ENCODE results near the gene CMTM4.
A peak's percentile ranks its signal among the peaks of the same experiment; 100 is the strongest.
"Not testable (repeated sequence)": the region's sequence is repeated elsewhere in the genome, so short reads cannot be mapped to it uniquely, and the experiment has no call there.

Gene CMTM4

GRCh38 chr16:66592814-66593213, 103.7 kb downstream of the CMTM4 start:
- DNase-seq (ENCODE audit: low read depth in 2 of 2): no peak

DNA sequence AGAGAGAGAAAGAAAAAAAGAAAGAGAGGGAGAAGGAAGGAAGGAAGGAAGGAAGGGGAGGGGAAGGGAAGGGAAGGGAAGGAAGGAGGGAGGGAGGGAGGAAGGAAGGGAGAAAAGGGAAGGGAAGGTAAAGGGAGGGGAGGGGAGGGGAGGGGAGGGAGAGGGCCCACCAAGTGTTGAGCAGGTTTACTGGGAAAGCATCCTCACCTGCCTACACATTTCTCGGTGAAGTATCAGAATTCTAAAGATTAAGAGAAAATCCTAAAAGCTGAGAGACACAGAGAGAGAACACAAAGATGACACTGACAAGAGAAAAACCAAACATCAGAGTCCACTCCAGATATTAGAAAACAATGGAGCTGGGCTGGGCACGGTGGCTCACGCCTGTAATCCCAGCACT, 104.3 kb downstream of the CMTM4 start:
- DNase-seq (ENCODE audit: low read depth in 2 of 2): no peak

GRCh38 chr16:66591018-66591417, 105.5 kb downstream of the CMTM4 start:
- no peak for DNase-seq (ENCODE audit: low read depth in 2 of 2)

DNA sequence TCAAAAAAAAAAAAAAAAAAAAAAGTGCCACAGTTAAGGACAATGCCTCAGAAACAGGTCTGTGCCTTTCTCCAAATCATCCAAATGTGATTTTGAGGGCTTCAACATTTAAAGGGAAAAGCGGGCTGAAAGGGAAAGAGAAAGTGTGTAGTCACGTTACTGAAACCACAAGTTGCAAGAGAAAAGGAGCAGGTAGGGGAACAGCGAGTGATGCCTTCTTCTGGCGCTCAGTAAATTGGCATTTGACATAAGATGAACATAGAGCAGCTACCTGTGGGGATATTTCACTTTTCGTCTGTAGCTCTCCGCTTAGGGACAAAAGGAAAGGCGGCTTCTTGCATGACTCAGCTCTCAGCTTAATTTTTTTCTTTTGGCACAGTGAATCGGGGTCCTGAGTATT, 106.2 kb downstream of the CMTM4 start:
- DNase-seq (ENCODE audit: low read depth in 2 of 2): no peak

DNA sequence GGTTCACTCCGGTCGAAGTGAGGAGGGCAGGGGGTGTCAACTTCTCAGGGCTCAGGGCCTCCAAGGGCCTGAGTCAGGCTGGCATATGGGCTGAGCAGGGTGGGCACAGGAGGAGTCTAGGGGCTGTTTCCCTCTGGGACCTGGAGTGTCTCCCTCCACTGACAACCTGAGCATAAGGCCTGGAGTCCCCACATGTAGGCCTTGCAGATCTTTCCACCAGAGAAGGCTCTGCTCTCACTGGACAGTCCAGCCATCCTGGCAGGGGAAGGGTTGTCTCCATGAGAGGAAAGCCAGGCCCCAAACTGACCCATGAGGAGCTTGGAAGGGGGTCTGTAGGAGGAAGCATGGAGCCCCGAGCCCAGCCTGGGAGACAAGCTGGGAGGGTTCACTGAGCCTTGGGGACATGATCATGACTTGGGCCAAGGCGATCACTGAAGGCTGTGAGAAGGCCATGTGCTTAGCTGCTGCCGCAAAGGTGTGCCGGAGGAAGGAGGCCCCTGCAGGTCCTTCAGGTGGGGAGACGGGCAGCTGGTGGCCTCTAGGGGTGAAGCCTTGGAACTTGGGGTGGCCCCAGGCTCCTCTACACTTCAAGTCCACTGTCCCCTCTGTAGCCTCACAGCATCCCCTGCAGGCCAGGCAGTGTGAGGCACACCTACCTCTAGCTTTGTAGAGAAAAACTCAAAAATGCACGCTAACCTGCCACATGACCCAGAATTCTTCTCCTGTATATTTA, 107.4 kb downstream of the CMTM4 start:
- peak in 1 of 2 experiments; percentile 37 for DNase-seq (ENCODE audit: low read depth in 2 of 2)

GRCh38 chr16:66587881-66588600, 108.5 kb downstream of the CMTM4 start:
- DNase-seq (ENCODE audit: low read depth in 2 of 2): no peak

- no peak for DNase-seq (ENCODE audit: low read depth in 2 of 2)
Measured at GRCh38 chr16:66585481-66586239, 110.9 kb downstream of the CMTM4 start.

DNA sequence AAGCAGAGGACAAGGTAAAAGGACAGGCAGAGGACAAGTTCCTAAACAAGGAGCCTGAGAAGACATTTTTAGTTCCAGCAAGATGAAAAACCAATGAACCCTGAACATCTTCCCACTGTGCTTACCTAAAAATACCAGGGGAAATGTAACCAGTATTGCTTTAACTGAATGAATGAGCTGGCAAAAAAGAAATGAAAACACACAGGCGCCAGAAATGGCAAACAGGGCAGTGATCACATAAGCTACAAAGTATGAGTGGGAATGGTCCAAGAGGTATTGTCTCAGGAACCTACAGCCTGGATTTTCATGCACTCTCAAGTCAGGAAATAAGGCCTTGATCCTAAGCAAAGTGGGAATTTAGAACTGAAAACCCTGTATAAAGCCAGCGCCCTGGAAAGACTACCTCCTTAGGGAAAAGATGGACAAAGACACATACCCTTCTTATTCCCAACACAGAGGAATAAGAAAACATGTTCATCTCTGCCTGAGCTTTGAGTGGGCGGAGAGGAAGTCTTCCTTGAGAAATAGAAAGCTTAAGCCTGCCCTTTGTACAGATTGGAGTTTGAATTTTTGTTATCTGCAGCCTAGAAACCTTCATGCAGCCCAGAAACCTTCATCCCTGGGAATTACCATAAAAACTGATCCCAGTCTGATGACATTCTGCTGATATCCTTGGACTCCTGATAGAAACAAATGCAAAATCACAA, 115.1 kb downstream of the CMTM4 start:
- DNase-seq (ENCODE audit: low read depth in 2 of 2): no peak

DNA sequence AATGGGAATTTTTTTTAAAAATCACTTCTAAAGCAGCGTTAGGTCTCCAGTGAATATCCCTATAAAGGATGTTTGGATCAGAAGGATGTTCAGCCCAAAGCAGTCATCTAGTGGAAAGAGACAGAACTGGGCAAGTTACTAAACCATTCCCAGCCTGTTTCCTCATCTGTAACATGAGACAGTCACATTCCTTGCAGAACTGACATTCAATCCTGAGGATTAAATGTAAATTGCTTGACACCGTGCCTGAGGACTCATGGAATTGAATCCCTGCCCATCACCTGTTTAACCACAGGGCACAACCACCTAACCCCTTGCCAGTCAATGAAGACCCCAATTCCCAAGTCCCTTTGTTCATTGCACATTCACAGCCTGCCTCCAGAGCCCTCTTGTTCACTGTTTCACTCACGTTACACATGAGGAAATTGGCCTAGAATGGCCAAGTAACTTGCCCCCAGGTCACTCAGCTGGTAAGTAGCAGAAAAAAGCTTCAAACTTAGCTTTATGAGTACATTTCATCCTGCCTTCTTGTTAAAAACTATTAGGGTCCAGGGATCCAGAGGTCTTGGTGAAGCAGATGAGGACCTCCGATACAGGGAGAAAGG, 115.8 kb downstream of the CMTM4 start:
- DNase-seq (ENCODE audit: low read depth in 2 of 2): no peak

- no peak for DNase-seq (ENCODE audit: low read depth in 2 of 2)
Measured at GRCh38 chr16:66578651-66579531, 117.7 kb downstream of the CMTM4 start, which contains the start of gene CMTM2. TSS of gene CMTM2 (plus strand) at chr16:66579463. CDS start at chr16:66579608, 145 bp downstream.

GRCh38 chr16:66576296-66576695, 120.2 kb downstream of the CMTM4 start:
- no peak for DNase-seq (ENCODE audit: low read depth in 2 of 2)

DNA sequence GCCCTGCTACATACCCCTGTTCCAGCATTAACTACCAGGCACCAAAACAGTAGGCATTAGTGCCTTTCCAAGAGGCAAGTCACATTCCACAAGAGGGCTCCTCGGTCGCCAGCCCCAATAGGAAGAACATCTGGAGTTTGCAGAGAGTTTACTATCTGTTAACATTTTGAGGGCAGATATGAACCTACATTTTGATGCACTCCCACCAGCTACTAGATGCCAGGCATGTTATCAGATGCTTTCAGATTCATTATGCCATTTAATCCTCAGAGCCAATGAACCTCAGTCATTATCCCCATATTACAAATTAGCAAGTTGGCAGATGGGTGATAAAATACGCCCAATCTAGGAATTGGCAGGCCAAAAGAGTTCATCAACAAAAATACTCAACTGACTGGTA, 121.5 kb downstream of the CMTM4 start:
- no peak for DNase-seq (ENCODE audit: low read depth in 2 of 2)

DNA sequence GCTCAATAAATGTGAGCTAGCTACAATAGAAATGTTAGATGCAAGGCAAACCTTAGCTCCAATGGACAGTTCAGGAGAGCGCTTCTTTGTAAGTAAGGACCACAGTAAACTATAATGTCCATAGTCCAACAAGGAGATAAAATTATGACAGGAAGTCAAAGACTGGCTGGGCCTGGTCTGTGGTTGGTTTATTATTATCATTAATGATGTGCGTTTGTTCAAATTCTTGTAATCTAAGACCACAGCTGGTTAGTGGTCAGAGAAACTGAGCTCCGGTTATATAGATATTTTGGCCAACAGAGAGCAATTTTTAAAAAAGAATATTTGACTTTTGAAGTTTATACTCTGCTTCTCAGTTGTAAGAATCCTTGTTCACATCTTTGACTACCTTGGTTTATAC, 122.0 kb downstream of the CMTM4 start:
- DNase-seq (ENCODE audit: low read depth in 2 of 2): no peak

DNA sequence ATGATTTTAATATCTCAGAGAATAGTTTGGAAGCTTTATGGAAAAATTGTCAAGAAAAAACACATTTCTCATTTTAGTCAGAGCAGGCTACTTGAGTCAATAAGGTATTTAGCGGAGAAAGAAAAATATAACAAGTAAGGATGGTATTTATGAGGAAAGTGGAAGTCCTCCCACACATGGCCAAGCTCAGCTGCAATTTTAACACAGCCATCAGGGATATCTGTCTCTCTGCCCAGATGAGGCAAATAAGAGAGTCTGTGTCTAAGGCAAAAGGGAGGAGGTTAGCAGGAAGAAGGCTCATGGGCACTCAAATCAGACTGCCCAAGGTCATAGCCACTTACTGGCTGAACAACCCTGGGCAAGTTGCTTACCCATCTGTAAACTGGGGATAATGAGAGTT, 122.5 kb downstream of the CMTM4 start:
- DNase-seq (ENCODE audit: low read depth in 2 of 2): no peak

GRCh38 chr16:66572356-66572755, 124.2 kb downstream of the CMTM4 start:
- DNase-seq (ENCODE audit: low read depth in 2 of 2): no peak

GRCh38 chr16:66569827-66570405, 126.6 kb downstream of the CMTM4 start:
- DNase-seq (ENCODE audit: low read depth in 2 of 2): no peak

DNA sequence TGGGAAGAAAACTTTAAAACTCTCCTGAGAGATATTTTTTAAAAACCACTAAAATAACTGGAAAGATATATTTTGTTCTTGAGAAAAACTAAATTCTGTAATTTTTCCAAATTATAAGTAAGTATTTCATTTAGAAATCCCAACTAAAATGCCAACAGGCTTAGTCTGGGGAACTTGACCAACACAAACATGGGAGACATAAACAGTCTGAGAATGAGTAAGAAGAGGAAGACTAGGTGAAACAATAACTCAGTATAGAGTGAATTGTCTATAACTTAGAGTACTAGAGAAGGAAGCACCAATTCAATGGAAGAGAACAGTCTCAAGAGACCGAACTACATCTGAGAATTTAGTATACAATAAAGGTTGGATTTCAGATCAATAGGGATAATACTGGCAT, 127.4 kb downstream of the CMTM4 start:
- DNase-seq (ENCODE audit: low read depth in 2 of 2): no peak

DNA sequence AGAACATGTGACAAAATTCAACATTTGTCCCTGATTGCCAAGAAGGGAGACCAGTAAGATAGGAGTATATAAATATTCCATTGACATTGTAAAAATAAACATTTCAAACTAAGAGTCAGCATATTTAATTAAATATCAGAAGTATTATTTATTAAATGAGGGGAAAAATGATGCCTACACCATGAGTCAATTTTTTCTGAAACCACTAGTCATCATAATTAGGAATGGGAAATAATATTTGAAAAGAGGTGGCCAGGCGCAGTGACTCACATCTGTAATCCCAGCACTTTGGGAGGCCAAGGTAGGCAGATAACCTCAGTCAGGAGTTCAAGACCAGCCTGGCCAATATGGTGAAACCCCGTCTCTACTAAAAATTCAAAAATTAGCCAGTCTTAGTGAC, 128.2 kb downstream of the CMTM4 start:
- no peak for DNase-seq (ENCODE audit: low read depth in 2 of 2)

DNA sequence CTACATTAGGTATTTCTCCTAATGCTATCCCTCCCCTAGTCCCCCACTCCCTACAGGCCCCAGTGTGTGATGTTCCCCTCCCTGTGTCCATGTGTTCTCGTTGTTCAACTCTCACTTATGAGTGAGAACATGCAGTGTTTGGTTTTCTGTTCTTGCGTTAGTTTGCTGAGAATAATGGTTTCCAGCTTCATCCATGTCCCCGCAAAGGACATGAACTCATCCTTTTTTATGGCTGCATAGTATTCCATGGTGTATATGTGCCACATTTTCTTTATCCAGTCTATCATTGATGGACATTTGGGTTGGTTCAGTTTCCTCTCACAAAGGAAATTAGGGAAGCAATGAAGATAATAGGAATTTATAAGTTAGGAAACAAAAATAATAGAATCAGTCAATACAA, 129.3 kb downstream of the CMTM4 start:
- not testable (repeated sequence) for DNase-seq (ENCODE audit: low read depth in 2 of 2)

Data from stimulated activated CD4-positive, alpha-beta T cell treated with anti-CD3 and anti-CD28 coated beads, Interleukin-12 subunit alpha, Interleukin-12 subunit beta, amount 100 ng/mL, for 24 hours (primary cell).